T-cell (primary cell): Measurements from ENCODE around the gene PHF20. TPM values are rescaled to one million over a fixed set of nuclear protein-coding genes. Genes with fewer than 3 reads are reported as not detected.
A peak's percentile ranks its signal among the peaks of the same experiment; 100 is the strongest.
"Not testable (repeated sequence)": the region's sequence is repeated elsewhere in the genome, so short reads cannot be mapped to it uniquely, and the experiment has no call there.

Experiments used
- ATAC-seq, 4 experiments: fragments of 200-7000 bp in 3 of 4; fragments of 150-1000 bp in 1 of 4; cut with Tn5 transposase; replicated peaks in 1 of 4; 1 replicate in 3 of 4; 2 replicates in 1 of 4; pipeline ENCODE4 v1.10.0; 2021; ENCODE audit warnings: moderate library complexity in 3 of 4, mild to moderate bottlenecking in 2 of 4, moderate number of reproducible peaks in 1 of 4
- CTCF ChIA-PET, 2 donors: fragments of 300-600 bp; sonication (Branson Sonifier 250); formaldehyde crosslinking; loops; one replicate each; lab custom pipeline; 2022; ENCODE audit warnings: antibody characterized with exemption in 2 of 2; lab: Charles Lee
- POLR2A ChIA-PET, 2 donors: fragments of 300-600 bp; sonication (Branson Sonifier 250); formaldehyde crosslinking; loops; one replicate each; lab custom pipeline; 2022; ENCODE audit warnings: antibody characterized with exemption in 2 of 2; lab: Charles Lee
- DNase-seq, 35 experiments: peaks; one replicate each; pipeline versions ENCODE4 v3.0.0 to v3.0.0-alpha.2; 2013 to 2023
- H3K27ac ChIP-seq: one replicate; pipeline ENCODE4 v1.5.1; 2013; ENCODE audit warnings: low read length
- H3K27me3 ChIP-seq, 2 experiments: replicated peaks in 1 of 2; 1 replicate in 1 of 2; 2 replicates in 1 of 2; pipeline versions ENCODE4 v1.6.1 to v1.7.0; 2013; ENCODE audit warnings: low read length in 1 of 2, mixed read lengths in 1 of 2; ENCODE audit not compliant: control insufficient read depth in 2 of 2, insufficient read depth in 2 of 2; ENCODE audit errors: extremely low read depth in 1 of 2
- H3K36me3 ChIP-seq, 2 donors: 1 replicate in 1 of 2; 2 replicates in 1 of 2; pipeline versions ENCODE4 v1.6.1 to v1.7.0; 2013; ENCODE audit warnings: low read length in 1 of 2; ENCODE audit not compliant: control insufficient read depth in 2 of 2, insufficient read depth in 1 of 2; ENCODE audit errors: extremely low read depth in 1 of 2
- H3K4me1 ChIP-seq, 2 experiments: 1 replicate in 1 of 2; 2 replicates in 1 of 2; pipeline versions ENCODE4 v1.6.1 to v1.7.0; 2013; ENCODE audit warnings: low read length in 2 of 2, mixed read lengths in 1 of 2; ENCODE audit not compliant: insufficient read depth in 2 of 2, control insufficient read depth in 1 of 2; ENCODE audit errors: extremely low read depth in 1 of 2
- H3K4me3 ChIP-seq, 2 donors: 1 replicate in 1 of 2; 2 replicates in 1 of 2; pipeline versions ENCODE4 v1.5.1 to v1.7.0; 2013; ENCODE audit warnings: mild to moderate bottlenecking in 2 of 2, low read length in 1 of 2, moderate library complexity in 1 of 2; ENCODE audit not compliant: control insufficient read depth in 1 of 2; ENCODE audit errors: extremely low read depth in 1 of 2
- H3K9me3 ChIP-seq: 2 replicates; pipeline ENCODE4 v1.7.0; 2013
- H3K27ac Mint-ChIP-seq, 2 donors: one replicate each; pipeline ENCODE4 v1.8.0; 2020 to 2021; ENCODE audit warnings: mild to moderate bottlenecking in 2 of 2, mixed read lengths in 2 of 2
- H3K27me3 Mint-ChIP-seq, 2 donors: one replicate each; pipeline ENCODE4 v1.8.0; 2021 to 2022; ENCODE audit warnings: mixed read lengths in 2 of 2
- H3K36me3 Mint-ChIP-seq: one replicate; pipeline ENCODE4 v1.8.0; 2021; ENCODE audit warnings: mixed read lengths
- H3K4me1 Mint-ChIP-seq, 3 donors: one replicate each; pipeline ENCODE4 v1.8.0; 2020 to 2022; ENCODE audit warnings: mixed read lengths in 3 of 3, mild to moderate bottlenecking in 1 of 3
- H3K4me3 Mint-ChIP-seq, 3 donors: one replicate each; pipeline ENCODE4 v1.8.0; 2020 to 2022; ENCODE audit warnings: mild to moderate bottlenecking in 3 of 3, mixed read lengths in 3 of 3, moderate library complexity in 3 of 3
- H3K9me3 Mint-ChIP-seq, 3 donors: one replicate each; pipeline ENCODE4 v1.8.0; 2020 to 2022; ENCODE audit warnings: mixed read lengths in 3 of 3
- WGBS: methylation state at CpG from one replicate; pipeline ENCODE4 v1.1.5; 2013; ENCODE audit warnings: missing lambda C conversion rate; ENCODE audit not compliant: insufficient coverage; 5-methylcytosine and 5-hydroxymethylcytosine counted together
- total RNA-seq, 35 experiments: library from RNA in 6 of 35; stranded (reverse) in 6 of 35; fragments of 120-200 nt in 1 of 35; gene quantifications; one replicate each; pipeline versions ENCODE4 v1.2.1 to v1.2.4 and lab custom pipeline; 2013 to 2026

PHF20 gene
- total RNA-seq, 5 donors from 2014 or later (not counting 1 experiment from before 2014, with no cell fraction given) = 67.8 to 174 (median 68.9) TPM

DNA sequence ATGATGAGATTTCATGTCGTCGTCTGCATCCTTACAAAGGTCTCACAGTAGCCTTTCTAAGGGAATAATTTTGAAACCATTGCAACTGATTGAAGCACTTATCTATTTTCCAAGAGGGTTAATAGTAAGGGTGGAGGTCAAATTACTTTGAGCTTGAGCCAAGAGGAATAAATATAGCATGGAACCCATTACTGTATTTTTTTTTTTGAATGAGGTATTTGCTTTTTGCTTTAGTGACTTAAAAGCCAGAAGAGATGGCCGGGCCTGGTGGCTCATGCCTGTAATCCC is 104.2 kb downstream of the PHF20 start:
- peaks cover 0 to 23% of the 10 kb centered on the region in 2 donors for H3K36me3 ChIP-seq
- no peak overlapping the region for H3K27ac Mint-ChIP-seq
- CTCF ChIA-PET = interaction anchor here in 1 of 2 donors (0.5 to 0.6 kb wide), 2 partner anchors 97 to 417 kb away, joined by 3 to 5 read pairs; no protein-coding TSS in a partner anchor
- H3K4me3 ChIP-seq = no peak overlapping the region
- no peaks in the 10 kb centered on the region for H3K27me3 Mint-ChIP-seq
- H3K9me3 Mint-ChIP-seq = no peaks in the 10 kb centered on the region
- H3K4me1 Mint-ChIP-seq = peaks cover 13 to 22% (median 16%) of the 10 kb centered on the region in 3 donors
- no peaks in the 10 kb centered on the region for H3K27me3 ChIP-seq
- no peaks in the 10 kb centered on the region for H3K9me3 ChIP-seq
- POLR2A ChIA-PET = no interaction called here
- no peak overlapping the region for H3K4me3 Mint-ChIP-seq
- no CpG with 5 or more reads among the region's 3 CpGs for WGBS
- DNase-seq = no peak
- peaks cover 2 to 7% of the 10 kb centered on the region in 2 experiments for H3K4me1 ChIP-seq
- peaks cover 16% of the 10 kb centered on the region for H3K36me3 Mint-ChIP-seq
- ATAC-seq = no peak
- H3K27ac ChIP-seq = no peak overlapping the region

DNA sequence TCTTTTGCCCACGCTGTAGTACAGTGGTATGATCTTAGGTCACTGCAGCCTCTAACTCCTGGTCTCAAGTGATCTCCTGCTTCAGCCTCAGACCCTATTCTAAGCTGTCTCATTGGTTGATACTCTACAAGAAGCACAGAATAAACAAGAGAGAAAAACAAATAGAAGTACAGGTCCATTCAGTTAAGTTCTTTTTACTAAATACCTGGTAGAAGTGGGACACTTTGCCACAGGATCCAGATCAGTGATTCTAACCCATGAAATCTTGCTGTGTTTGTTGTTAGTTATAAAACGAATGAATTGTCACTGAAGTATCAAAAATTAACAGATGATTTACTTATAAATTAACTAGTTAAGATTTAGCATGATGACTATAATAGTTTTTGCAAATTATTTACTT is 105.8 kb downstream of the PHF20 start:
- Histone ChIP-seq H3K36me3 (peaks cover 0 to 20% of the 10 kb centered on the region in 2 donors), H3K27me3 (no peaks in the 10 kb centered on the region), H3K4me1 (peaks cover 2 to 7% of the 10 kb centered on the region in 2 experiments), H3K27ac (no peak overlapping the region), H3K9me3 (no peaks in the 10 kb centered on the region), H3K4me3 (no peak overlapping the region)
- H3K27ac Mint-ChIP-seq = peak overlapping the region in 1 of 2 donors; percentile 28
- WGBS = no CpG with 5 or more reads among the region's 2 CpGs
- CTCF ChIA-PET = no interaction called here
- no peak for ATAC-seq
- no peaks in the 10 kb centered on the region for H3K27me3 Mint-ChIP-seq
- POLR2A ChIA-PET = no interaction called here
- H3K4me1 Mint-ChIP-seq = peaks cover 13 to 18% (median 13%) of the 10 kb centered on the region in 3 donors
- DNase-seq = no peak
- H3K4me3 Mint-ChIP-seq = no peak overlapping the region
- no peaks in the 10 kb centered on the region for H3K9me3 Mint-ChIP-seq
- H3K36me3 Mint-ChIP-seq = peaks cover 10% of the 10 kb centered on the region

- Histone ChIP-seq H3K4me1 (peaks cover 2 to 7% of the 10 kb centered on the region in 2 experiments), H3K27me3 (no peaks in the 10 kb centered on the region), H3K36me3 (peaks cover 0 to 20% of the 10 kb centered on the region in 2 donors), H3K27ac (no peak overlapping the region), H3K4me3 (no peak overlapping the region), H3K9me3 (no peaks in the 10 kb centered on the region)
- no peak for DNase-seq
- Mint-ChIP-seq H3K36me3 (peaks cover 8% of the 10 kb centered on the region), H3K27ac (peak overlapping the region; percentile 2 to 23), H3K27me3 (no peaks in the 10 kb centered on the region), H3K9me3 (no peaks in the 10 kb centered on the region), H3K4me3 (no peak overlapping the region), H3K4me1 (peaks cover 13 to 18% (median 13%) of the 10 kb centered on the region in 3 donors)
- POLR2A ChIA-PET = no interaction called here
- WGBS = 100% methylated on average over 3 of the region's 6 CpGs
- CTCF ChIA-PET = no interaction called here
- no peak for ATAC-seq
Measured at GRCh38 chr20:35878113-35878625, 106.4 kb downstream of the PHF20 start.

GRCh38 chr20:35881676-35882075 is 109.9 kb downstream of the PHF20 start:
- no peak overlapping the region for H3K27ac Mint-ChIP-seq
- CTCF ChIA-PET = interaction anchor here in 1 of 2 donors (0.5 kb wide), 1 partner anchor 43 kb away, joined by 4 read pairs; no protein-coding TSS in a partner anchor
- Histone ChIP-seq H3K27ac (no peak overlapping the region), H3K4me3 (no peak overlapping the region), H3K9me3 (no peaks in the 10 kb centered on the region), H3K4me1 (peaks cover 2 to 7% of the 10 kb centered on the region in 2 experiments), H3K36me3 (peaks cover 0 to 18% of the 10 kb centered on the region in 2 donors), H3K27me3 (no peaks in the 10 kb centered on the region)
- no peak overlapping the region for H3K4me3 Mint-ChIP-seq
- H3K9me3 Mint-ChIP-seq = no peaks in the 10 kb centered on the region
- ATAC-seq (no peak), DNase-seq (no peak)
- peaks cover 22 to 24% (median 23%) of the 10 kb centered on the region in 3 donors for H3K4me1 Mint-ChIP-seq
- no peaks in the 10 kb centered on the region for H3K27me3 Mint-ChIP-seq
- no CpG with 5 or more reads among the region's 1 CpG for WGBS
- H3K36me3 Mint-ChIP-seq = peaks cover 4% of the 10 kb centered on the region
- POLR2A ChIA-PET = interaction anchor here in 1 of 2 donors (0.6 kb wide), 1 partner anchor 89 kb away, joined by 5 read pairs; no protein-coding TSS in a partner anchor

DNA sequence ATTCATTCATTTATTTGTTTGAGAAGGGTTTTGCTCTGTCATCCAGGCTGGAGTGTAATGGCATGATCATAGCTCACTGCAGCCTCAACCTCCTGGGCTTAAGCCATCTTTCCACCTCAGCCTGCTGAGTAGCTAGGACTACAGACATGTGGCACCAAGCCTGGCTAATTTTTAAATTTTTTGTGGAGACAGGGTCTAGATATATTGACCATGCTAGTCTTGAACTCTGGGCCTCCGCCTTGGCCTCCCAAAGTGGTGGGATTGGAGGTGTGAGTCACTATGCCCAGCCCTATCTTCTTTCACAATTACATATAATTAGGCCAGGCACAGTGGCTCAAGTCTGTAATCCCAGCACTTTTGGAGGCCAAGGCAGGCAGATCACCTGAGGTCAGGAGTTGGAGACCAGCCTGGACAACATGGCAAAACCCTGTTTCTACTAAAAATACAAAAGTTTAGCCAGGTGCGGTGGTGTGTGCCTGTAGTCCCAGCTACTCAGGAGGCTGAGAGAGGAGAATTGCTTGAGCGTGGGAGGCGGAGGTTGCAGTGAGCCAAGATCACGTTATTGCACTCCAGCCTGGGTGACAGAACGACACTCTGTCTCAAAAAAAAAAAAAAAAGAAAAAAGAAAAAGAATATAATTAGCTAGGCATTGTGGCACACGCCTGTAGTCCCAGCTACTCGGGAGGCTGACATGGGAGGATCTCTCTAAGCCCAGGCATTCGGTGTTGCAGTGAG is 110.8 kb downstream of the PHF20 start:
- H3K9me3 Mint-ChIP-seq, ATAC-seq, DNase-seq, H3K9me3 ChIP-seq, H3K27me3 ChIP-seq, H3K4me3 ChIP-seq, H3K27ac Mint-ChIP-seq, H3K36me3 Mint-ChIP-seq, H3K27me3 Mint-ChIP-seq, H3K4me1 ChIP-seq, H3K27ac ChIP-seq, POLR2A ChIA-PET, H3K4me3 Mint-ChIP-seq: not testable (repeated sequence)
- 90% methylated on average over 2 of the region's 9 CpGs for WGBS
- peaks cover 22 to 24% (median 22%) of the 10 kb centered on the region in 3 donors for H3K4me1 Mint-ChIP-seq
- peaks cover 0 to 16% of the 10 kb centered on the region in 2 donors for H3K36me3 ChIP-seq
- CTCF ChIA-PET = interaction anchor here (0.5 to 0.7 kb wide), 4 partner anchors 26 to 1295 kb away, joined by 3 to 4 read pairs (median 4); no protein-coding TSS in a partner anchor

DNA sequence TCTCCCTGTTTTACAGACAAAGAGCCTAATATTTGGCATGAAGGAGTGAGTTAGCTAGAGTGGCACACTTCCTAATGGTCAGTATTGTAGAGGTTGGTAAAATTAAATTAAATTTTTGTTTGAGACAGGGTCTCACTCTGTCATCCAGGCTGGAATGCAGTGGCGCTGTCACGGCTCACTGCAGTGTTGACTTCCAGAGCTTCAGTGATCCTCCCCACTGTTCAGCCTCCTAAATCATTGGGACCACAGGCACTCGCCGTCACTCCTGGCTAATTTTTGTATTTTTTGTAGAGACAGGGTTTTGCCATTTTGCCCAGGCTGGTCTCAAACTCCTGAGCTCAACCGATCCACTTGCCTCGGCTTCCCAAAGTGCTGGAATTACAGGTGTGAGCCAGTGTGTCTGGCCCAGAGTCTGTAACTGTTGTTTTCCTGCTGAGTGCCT is 111.5 kb downstream of the PHF20 start:
- Mint-ChIP-seq H3K27ac (no peak overlapping the region), H3K27me3 (no peaks in the 10 kb centered on the region), H3K9me3 (no peaks in the 10 kb centered on the region), H3K36me3 (peaks cover 5% of the 10 kb centered on the region), H3K4me1 (peaks cover 16 to 21% (median 17%) of the 10 kb centered on the region in 3 donors), H3K4me3 (no peak overlapping the region)
- Histone ChIP-seq H3K4me1 (peaks cover 2 to 7% of the 10 kb centered on the region in 2 experiments), H3K9me3 (no peaks in the 10 kb centered on the region), H3K27ac (no peak overlapping the region), H3K4me3 (no peak overlapping the region), H3K27me3 (no peaks in the 10 kb centered on the region), H3K36me3 (peaks cover 0 to 13% of the 10 kb centered on the region in 2 donors)
- ChIA-PET POLR2A (interaction anchor here in 1 of 2 donors (0.6 kb wide), 1 partner anchor 19 kb away, joined by 3 read pairs; no protein-coding TSS in a partner anchor), CTCF (interaction anchor here (0.5 to 0.7 kb wide), 3 partner anchors 10 to 282 kb away, joined by 3 to 4 read pairs (median 4); no protein-coding TSS in a partner anchor)
- ATAC-seq (no peak), DNase-seq (no peak)
- WGBS = 100% methylated on average over 2 of the region's 6 CpGs
